ENCODE measurements around the gene PUDP. TPM values are rescaled to one million over a fixed set of nuclear protein-coding genes. Genes with fewer than 3 reads are reported as not detected.
"Not testable (repeated sequence)": the region's sequence is repeated elsewhere in the genome, so short reads cannot be mapped to it uniquely, and the experiment has no call there.

Gene PUDP
- total RNA-seq, 1 experiment from 2014 or later = 5.1 TPM

DNA sequence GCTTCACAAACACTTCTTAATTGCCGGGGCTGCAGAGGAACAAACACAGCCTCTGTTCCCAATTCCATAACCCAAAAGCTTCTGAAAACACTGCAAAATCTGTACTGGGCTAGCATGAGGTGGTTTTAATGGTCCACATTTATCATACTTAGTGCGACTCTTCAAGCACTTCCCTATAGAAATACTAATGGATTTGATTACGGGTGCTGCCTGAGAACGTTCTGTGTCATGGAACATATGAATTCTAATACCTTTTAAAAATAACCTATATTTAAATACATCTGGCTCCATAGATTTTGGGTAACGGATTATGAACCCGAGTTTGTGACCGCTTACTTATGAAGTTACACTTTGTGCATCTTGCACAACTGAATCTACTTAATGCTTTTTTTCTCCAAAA is 35.9 kb downstream of the PUDP start:
- in situ Hi-C loops (cut with HindIII; ENCODE audit: low sequenced_read_pairs) = no loop called here
- no peak for DNase-seq (ENCODE audit: low spot score)

DNA sequence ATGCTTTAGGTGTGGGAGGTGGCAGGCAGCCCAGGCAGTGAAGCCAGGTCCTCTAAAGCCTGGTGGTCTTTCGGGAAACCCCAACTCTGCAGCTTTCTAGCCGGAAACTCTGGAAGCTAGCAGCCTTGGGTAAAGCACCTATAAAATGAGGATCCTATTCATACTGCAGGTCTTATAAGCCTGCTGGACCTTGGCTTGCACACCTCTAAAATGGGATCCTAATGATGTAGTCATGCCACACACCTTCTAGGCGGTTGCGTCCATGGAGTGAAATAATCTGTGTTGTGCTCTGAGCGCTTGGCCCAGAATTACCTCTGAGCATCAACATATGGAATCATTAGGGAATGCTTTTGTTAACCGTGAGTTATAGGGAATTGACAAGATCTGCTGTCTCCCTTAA is 36.4 kb downstream of the PUDP start:
- in situ Hi-C loops (cut with HindIII; ENCODE audit: low sequenced_read_pairs) = no loop called here

GRCh38 chrX:7110821-7111276 is 37.1 kb downstream of the PUDP start:
- no peak for DNase-seq (ENCODE audit: low spot score)
- in situ Hi-C loops (cut with HindIII; ENCODE audit: low sequenced_read_pairs) = no loop called here

More for the DNA sequence above, 36.4 kb downstream of the PUDP start:
- no peak for DNase-seq (ENCODE audit: low spot score)

GRCh38 chrX:7109838-7110793 is 37.8 kb downstream of the PUDP start:
- in situ Hi-C loops (cut with HindIII; ENCODE audit: low sequenced_read_pairs) = no loop called here
- DNase-seq (ENCODE audit: low spot score) = no peak

- in situ Hi-C loops (cut with HindIII; ENCODE audit: low sequenced_read_pairs) = no loop called here
- no peak for DNase-seq (ENCODE audit: low spot score)
Measured at GRCh38 chrX:7109049-7109531, 38.9 kb downstream of the PUDP start.

DNA sequence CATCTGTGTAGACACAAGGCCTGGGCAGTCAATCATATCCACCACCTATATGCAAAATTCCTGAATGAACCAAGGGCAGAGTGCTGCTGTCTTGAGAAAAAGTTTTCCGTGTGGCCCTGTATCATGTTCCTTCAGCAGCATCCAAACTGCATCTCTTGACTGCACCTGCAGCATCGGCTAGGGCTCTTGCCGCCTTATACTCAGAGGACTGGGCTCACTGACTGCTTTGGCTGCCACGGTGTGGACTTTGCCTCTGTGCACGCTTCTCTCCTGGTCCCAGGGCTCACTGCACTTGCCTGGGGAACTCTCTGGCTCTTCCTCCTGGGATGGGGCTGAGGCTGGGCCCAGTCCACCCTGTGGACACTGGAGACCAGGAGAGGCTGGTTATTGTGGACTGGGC is 39.9 kb downstream of the PUDP start:
- in situ Hi-C loops (cut with HindIII; ENCODE audit: low sequenced_read_pairs) = no loop called here
- DNase-seq (ENCODE audit: low spot score) = no peak

GRCh38 chrX:7106649-7107048 is 41.3 kb downstream of the PUDP start:
- no peak for DNase-seq (ENCODE audit: low spot score)
- in situ Hi-C loops (cut with HindIII; ENCODE audit: low sequenced_read_pairs) = no loop called here

GRCh38 chrX:7102119-7102518 is 45.8 kb downstream of the PUDP start:
- DNase-seq (ENCODE audit: low spot score) = no peak

DNA sequence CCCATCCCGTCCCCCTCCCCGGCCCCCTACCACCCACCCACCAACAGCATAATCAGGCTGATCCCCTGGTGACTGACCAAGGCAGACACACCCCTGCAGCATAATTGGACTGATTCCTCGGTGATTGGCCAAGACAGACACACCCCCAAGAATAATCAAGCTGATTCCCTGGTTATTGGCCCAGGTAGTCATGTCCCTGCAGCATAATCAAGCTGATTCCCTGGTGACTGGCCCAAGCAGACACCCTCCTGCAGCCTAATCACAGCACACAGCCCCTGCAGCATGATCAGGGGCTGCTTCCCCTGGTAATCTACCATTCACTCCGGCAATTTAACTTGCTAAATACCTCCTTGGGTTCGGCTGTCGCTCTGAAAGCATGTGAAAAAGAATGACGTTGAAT is 47.9 kb downstream of the PUDP start:
- in situ Hi-C loops (cut with HindIII; ENCODE audit: low sequenced_read_pairs) = no loop called here
- DNase-seq (ENCODE audit: low spot score) = no peak

More at GRCh38 chrX:7102119-7102518, 45.8 kb downstream of the PUDP start:
- in situ Hi-C loops (cut with HindIII; ENCODE audit: low sequenced_read_pairs) = no loop called here

DNA sequence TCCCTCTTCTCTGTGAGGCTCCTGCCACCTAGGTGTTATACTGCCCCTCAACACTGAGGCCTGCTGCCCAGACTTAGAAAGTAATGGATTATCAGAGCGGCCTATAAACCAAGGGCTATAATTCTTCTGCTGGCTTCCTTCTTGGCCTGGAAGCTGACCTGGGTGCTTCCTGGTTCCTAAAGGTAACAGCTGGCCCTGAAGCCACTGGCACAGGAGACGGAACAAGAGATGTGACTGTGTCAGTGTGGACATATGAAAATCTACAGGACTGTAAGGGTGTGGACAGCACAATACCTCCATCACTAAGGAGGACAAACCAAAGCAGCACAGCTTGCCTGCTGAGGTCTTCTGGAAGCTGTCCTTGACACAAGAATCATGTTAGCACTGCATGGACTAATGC is 52.3 kb downstream of the PUDP start:
- in situ Hi-C loops (cut with HindIII; ENCODE audit: low sequenced_read_pairs); DNase-seq (ENCODE audit: low spot score): not testable (repeated sequence)

DNA sequence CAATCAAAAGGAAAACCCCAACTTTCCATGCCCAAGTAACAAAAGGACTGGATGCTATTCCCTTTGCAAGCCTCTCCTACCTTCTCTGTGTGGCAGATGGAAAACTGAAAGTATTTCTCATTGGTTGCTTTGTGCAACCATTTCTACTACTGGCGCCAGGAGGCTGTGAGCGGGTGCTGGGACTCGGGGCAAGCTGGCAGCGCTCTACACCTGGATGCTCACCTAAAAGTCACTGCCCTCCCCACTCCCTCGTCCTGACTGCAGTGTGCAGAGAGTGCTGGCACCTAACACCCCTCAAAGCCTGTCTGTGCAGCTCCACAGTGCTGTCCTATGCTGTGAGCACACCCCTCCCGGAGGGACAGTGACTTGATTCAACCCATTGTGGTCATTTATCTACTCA is 54.6 kb downstream of the PUDP start:
- in situ Hi-C loops (cut with HindIII; ENCODE audit: low sequenced_read_pairs) = no loop called here
- DNase-seq (ENCODE audit: low spot score) = no peak

- no peak for DNase-seq (ENCODE audit: low spot score)
- in situ Hi-C loops (cut with HindIII; ENCODE audit: low sequenced_read_pairs) = no loop called here
Measured at GRCh38 chrX:7092543-7092942, 55.4 kb downstream of the PUDP start.

DNA sequence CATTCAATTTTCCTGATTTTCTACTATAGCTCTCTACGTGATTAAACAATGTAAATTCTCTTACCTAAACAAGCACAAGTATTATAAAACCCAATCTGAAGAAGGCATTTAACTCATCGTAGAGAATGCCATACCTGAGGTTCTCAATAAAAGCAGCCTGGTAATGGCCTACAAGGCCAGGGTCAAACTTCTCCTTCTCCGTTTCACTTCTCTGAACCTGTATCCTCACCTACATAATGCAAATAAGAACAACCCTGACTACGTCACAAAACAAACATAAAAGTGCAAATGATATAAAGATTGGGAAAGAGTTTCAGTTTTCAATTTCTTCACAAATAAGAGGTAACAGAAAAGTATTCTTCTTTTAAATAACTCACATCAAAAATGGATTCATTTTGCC is 56.0 kb downstream of the PUDP start:
- no peak for DNase-seq (ENCODE audit: low spot score)
- in situ Hi-C loops (cut with HindIII; ENCODE audit: low sequenced_read_pairs) = no loop called here

DNA sequence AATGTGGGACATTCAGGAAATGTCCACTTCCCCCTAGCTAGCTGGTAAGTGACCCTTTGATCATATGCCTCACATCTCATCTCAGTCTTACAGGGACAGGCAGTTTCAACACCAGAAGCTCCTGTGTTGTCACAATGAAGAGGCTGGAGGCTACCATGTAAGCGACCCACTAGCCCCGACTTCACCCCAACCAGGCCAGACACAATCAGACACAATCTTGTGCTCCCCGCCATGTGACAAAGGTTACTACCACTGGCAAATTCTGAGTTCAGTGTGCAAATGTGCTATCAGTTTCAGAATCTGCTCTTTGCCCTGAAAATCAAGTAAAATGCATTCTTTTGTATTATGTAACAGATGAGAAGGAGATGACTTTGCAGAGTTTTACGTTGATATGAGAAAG is 57.3 kb downstream of the PUDP start:
- in situ Hi-C loops (cut with HindIII; ENCODE audit: low sequenced_read_pairs) = no loop called here
- no peak for DNase-seq (ENCODE audit: low spot score)

GRCh38 chrX:7088968-7089615 is 58.9 kb downstream of the PUDP start:
- no peak for DNase-seq (ENCODE audit: low spot score)
- in situ Hi-C loops (cut with HindIII; ENCODE audit: low sequenced_read_pairs) = no loop called here

DNA sequence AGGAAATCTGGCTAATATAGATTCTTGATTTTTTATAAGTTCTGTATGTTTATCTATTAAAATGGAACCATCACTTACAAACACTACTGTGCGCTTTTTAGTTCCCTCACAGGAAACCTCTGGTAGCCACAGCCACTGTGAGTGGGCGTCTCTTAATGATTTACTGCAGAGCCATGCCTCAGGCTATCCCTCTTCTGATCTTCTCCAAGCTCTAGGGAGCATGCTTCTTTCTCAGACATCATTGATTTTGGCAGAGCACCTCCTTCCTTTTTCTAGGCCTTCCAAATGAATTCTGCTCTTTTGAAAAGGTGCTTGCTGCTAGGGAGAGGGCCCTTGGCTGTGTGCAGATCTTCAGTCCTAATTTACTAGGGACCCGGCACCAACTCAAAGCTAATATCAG is 61.6 kb downstream of the PUDP start:
- in situ Hi-C loops (cut with HindIII; ENCODE audit: low sequenced_read_pairs) = no loop called here
- no peak for DNase-seq (ENCODE audit: low spot score)

GRCh38 chrX:7085879-7086278 is 62.1 kb downstream of the PUDP start:
- no peak for DNase-seq (ENCODE audit: low spot score)
- in situ Hi-C loops (cut with HindIII; ENCODE audit: low sequenced_read_pairs) = no loop called here

- in situ Hi-C loops (cut with HindIII; ENCODE audit: low sequenced_read_pairs) = no loop called here
Measured at GRCh38 chrX:7084841-7085240, 63.1 kb downstream of the PUDP start.

GRCh38 chrX:7083468-7084396 is 64.2 kb downstream of the PUDP start:
- in situ Hi-C loops (cut with HindIII; ENCODE audit: low sequenced_read_pairs) = no loop called here
- no peak for DNase-seq (ENCODE audit: low spot score)

More at GRCh38 chrX:7084841-7085240, 63.1 kb downstream of the PUDP start:
- no peak for DNase-seq (ENCODE audit: low spot score)
